Measurements from ENCODE around the gene ELAVL2.
"Not testable (repeated sequence)": the region's sequence is repeated elsewhere in the genome, so short reads cannot be mapped to it uniquely, and the experiment has no call there.

Gene ELAVL2

DNA sequence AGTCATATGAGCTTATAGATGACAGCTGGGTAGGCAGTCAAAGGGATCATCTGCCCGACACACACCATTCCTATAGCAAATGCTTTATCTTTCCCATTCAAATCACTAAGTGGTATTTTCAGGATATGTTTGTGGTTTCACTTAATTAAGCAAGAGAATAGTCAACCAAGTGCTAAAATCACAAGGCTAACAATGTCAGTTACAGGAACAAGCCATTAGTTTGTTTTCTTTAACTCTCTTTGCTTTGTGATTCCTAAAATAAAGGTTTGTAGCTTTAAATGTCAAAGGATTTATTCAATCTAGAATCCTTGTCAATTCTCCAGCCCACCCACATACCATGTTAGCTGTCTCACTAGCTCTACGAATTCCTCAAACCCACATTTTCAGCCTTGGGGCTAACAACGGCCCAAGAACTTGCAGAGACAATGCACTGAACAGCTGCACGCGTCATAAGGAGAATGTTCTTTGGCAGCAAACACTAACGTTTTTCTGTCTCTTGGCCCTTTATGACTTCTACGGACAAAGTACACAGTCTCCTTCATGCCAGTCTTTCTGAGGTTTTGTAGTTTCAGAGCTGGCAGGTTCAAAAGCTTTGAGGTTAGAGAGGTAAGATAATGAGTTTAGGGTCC is 56.6 kb downstream of the ELAVL2 start:
- no peak for DNase-seq (ENCODE audit: low spot score)

DNA sequence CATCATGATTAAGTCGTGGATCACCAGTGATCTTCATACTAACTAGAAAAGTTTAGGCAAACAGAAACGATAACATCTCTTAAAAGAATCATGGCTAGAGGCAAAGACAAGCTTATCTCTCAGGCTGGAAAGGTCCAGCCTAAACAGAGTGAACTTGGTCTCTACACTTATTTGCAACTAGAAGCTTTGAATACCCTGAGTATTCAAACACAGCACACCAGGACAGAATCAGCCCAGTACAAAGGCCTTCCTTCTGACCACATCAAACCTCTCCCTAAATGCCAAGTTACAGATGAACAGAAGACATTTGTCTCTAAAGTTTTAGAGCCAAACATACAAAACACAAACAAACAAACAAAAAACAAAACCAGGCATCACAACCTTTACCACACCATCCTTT is 57.2 kb downstream of the ELAVL2 start:
- DNase-seq (ENCODE audit: low spot score), result no peak

GRCh38 chr9:23766613-23767012 is 59.4 kb downstream of the ELAVL2 start:
- DNase-seq (ENCODE audit: low spot score), result no peak

DNA sequence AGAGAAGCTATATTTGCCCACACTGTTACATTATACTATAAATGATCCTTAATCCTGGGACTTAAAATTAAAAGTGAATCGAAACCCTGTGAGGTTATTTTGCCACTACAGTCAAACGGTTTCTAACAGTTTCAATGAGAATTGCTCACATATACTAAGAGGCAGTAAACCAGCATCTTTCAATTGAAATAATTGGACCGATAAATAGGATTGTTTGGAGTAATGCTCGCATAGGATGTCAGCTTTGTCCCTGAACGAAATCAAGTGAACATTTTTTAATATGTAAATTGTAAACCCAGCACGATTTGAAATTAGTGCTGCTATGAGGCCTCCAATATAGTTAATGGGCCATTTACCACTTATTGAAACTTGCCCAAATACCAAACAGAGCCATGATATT is 60.5 kb downstream of the ELAVL2 start:
- no peak for DNase-seq (ENCODE audit: low spot score)

DNA sequence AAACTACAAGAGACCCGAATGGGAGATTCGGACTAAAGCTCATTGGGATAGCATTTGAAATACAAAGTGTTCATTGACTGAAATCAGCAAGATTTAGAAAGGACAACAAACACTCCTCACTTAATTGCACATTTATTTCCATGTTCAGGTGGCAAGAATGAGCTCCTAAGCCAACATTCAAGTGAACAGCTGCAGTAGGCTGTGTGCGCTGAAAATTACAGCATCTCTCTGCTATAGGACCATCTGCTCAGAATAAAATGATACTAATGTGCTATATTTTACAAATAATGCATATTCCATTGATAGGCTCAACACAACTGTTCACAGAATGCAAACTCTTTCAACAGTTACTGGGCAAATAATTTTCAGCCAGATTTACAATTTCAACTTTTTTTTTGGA is 61.8 kb downstream of the ELAVL2 start:
- DNase-seq (ENCODE audit: low spot score), result no peak

DNA sequence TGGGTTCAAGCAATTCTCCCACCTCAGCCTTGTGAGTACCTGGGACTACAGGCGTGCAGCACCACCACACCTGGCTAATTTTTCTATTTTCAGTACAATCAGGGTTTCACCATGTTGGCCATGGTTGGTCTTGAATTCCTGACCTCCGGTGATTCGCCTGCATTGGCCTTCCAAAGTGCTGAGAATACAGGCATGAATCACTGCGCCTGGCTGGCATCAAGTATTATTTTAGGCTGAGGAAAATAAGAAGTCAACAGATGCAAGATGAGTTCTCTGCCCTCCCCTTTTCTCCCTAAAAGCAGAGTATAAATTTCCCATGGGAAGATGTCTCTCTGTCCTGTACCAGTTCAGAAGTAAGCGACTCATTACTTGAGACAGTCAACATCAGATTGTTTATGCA is 71.5 kb downstream of the ELAVL2 start:
- DNase-seq (ENCODE audit: low spot score), result no peak

GRCh38 chr9:23752859-23753258 is 73.2 kb downstream of the ELAVL2 start:
- no peak for DNase-seq (ENCODE audit: low spot score)

DNA sequence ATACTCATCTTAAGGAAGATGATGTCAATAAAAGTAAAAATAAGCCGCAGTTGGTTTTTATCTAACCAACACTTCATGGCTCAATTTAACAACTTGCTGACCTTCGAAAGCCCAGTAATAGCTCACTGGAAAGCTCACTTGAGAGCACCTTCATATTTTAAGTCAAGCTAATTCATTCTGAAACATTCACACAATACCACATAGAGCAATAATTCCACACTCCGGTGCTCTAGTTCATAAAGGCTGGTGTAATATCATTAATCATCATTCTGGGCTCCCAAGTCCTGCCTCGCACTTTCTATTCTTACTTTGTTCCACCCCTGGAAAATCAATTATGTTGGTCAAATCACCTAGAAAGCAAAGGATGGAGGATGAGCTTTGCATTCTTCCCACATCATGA is 74.4 kb downstream of the ELAVL2 start:
- no peak for DNase-seq (ENCODE audit: low spot score)

- DNase-seq (ENCODE audit: low spot score), result no peak
Measured at GRCh38 chr9:23750808-23751207, 75.2 kb downstream of the ELAVL2 start.

GRCh38 chr9:23747088-23748075 is 78.7 kb downstream of the ELAVL2 start:
- no peak for DNase-seq (ENCODE audit: low spot score)

DNA sequence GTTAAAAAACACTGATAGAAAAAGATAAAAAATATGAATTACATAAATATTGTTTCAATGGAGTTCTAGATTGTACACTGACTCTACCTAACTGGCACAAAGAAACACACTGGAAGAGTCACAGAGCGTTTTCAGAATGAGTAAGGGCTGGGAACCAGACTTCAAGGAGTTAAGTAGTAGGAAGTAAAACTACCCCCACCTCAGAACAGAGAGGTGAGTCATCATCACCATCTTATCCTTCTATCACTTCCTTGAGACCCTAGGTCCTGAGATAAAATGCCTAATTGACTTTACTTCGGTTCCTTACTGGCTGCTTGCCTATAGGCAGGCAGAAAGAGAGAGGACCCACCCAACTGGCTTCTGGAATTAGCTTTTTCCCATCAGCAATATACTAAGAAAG is 79.7 kb downstream of the ELAVL2 start:
- DNase-seq (ENCODE audit: low spot score), result no peak

DNA sequence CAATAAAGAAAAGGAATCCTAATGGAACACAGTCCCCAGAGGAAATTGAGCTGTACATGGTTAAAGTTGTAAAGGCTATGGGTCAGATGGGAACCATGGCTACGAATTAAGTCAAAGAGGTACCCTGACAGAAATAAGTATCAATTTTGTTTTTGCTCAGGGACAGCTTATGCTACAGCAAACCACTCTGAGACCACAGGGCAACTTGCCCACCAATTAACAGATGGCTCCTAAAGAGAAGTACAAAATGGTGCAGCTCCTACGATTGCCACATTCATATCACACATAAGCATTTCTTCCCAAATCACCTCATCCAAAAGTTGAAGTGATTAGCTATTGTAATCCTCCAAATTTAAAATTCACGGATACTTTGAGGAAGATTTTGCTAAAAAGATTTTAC is 83.0 kb downstream of the ELAVL2 start:
- DNase-seq (ENCODE audit: low spot score), result no peak

DNA sequence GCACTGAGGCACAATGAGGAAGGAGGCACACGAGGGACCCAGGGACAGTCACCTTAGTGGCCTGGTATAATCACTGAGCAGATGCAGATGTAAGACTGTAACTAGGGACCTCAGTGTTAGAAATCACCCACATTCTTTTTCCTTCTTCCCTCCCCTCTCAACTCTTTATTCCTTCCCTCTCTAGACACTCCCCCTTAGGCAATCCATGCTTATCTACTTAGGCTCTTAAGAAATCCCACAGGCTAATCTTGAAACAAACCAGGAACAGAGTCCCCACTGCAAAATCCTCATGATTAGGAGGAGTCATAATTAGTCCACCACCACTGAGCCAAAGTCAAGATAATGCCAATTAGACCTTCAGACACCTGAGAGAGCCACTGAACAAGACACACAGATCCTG is 84.7 kb downstream of the ELAVL2 start:
- no peak for DNase-seq (ENCODE audit: low spot score)

GRCh38 chr9:23740531-23740930 is 85.5 kb downstream of the ELAVL2 start:
- DNase-seq (ENCODE audit: low spot score), result no peak

DNA sequence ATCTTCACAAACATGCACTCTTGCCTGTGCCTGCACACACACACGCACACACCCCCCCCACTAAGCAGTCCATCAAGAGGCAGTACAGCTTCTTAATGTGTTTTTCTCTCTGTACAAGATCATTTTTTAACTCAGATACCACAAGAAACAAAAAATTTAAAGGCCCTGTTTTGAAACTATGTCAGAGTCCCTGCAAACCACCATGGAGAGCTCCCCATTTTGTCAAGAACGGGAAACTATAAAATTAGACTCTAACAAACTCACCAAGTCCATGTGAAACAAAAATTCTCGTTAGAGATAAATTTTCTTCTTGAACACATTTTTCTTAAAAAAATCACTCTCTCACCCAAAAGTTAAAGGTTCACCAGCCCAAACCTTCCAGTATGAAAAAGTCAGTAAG is 86.3 kb downstream of the ELAVL2 start:
- no peak for DNase-seq (ENCODE audit: low spot score)

- DNase-seq (ENCODE audit: low spot score), result no peak
Measured at GRCh38 chr9:23736293-23736692, 89.7 kb downstream of the ELAVL2 start.

GRCh38 chr9:23733495-23734078 is 92.5 kb downstream of the ELAVL2 start:
- DNase-seq (ENCODE audit: low spot score), result no peak

- DNase-seq (ENCODE audit: low spot score), result no peak
Measured at GRCh38 chr9:23731353-23731752, 94.7 kb downstream of the ELAVL2 start.

DNA sequence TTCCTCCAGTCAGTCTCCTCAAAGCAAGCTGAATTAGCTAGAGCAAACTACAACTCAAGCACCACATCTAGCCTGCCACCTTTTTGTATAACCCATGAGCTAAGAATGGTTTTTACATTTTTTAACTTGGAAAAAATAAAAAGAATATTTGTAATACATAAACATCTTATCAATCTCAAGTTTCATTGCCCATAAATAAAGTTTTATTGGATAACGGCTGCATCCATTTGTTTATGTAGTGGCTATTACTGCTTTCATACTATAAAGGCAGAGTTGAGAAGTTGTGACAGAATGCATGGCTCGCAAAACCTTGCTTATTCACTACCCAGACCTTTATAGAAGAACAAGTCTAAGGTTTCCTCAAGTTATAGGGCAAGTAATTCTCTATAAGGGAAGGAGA is 95.7 kb downstream of the ELAVL2 start:
- no peak for DNase-seq (ENCODE audit: low spot score)

- no peak for DNase-seq (ENCODE audit: low spot score)
Measured at GRCh38 chr9:23728736-23729135, 97.3 kb downstream of the ELAVL2 start.

DNA sequence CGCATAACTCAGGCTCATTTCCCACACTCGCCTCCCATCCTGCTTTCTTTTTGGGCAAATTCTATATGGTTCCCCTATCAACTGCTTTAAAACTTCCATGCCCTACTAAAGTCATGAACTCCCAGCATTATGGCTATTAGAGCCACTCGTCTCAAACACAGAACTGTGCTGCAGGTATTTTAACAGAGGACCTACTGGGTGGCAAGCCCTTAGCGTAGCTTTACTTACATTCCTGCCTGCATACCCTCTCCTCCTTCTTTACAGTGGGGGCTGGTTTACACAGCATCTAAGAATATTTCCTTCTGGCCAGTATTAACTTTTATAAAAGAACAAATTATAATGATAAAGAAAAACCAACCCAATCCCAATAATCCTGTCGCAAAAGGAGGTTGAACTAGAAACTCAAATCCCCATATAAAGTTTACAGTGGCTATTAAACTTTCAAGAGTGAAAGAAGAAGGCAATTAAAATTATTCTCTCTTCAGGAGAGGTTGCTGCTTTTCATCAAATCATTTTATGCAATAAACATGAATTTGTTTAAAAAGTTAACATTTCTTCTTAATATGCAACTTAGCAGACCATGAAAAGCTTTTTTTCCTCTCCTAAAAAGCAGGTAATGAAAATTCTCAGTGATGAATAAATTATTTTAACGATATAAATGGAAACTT is 100.6 kb downstream of the ELAVL2 start:
- no peak for DNase-seq (ENCODE audit: low spot score)

DNA sequence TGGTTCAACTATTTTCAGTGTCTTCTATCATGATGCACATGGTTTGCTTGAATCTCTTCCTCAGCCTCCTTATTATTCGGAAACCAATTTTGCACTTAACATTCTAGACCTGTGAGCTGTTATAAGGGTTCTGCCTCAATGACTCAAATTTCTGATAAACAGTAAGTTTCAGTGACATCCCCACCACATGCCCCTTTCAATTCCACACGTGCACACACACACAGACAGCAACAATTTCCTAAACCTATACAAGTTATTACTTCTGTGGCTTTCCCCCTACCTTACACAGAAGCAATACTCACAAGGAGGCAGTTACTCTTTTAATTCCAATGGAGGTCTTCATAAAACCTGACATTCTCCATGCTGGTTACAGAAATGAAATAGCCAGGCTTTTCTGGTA is 102.4 kb downstream of the ELAVL2 start:
- DNase-seq (ENCODE audit: low spot score), result no peak

DNA sequence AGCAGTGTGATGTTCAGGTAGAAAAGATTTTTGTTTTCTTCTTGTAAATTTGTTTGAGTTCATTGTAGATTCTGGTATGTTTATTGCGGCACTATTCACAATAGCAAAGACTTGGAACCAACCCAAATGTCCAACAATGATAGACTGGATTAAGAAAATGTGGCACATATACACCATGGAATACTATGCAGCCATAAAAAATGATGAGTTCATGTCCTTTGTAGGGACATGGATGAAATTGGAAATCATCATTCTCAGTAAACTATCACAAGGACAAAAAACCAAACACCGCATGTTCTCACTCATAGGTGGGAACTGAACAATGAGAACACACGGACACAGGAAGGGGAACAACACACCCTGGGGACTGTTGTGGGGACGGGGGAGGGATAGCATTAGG is 103.0 kb downstream of the ELAVL2 start:
- not testable (repeated sequence) for DNase-seq (ENCODE audit: low spot score)

Measured in left forelimb (tissue), 1 donor.